IMR-90 (cell line): Measurements from ENCODE around the gene KLF12.

Experiments
- CHD1 ChIP-seq: IDR thresholded peaks from 2 replicates; pipeline ENCODE4 v1.6.1; 2012; ENCODE audit warnings: low read depth, low read length, improper control_type of control experiment
- MAFK ChIP-seq: IDR thresholded peaks from 2 replicates; pipeline ENCODE4 v1.6.1; 2012; ENCODE audit warnings: low read depth, low read length, improper control_type of control experiment
- NFE2L2 ChIP-seq: fragments of 150-350 bp; IDR thresholded peaks from 2 replicates; pipeline ENCODE4 v1.6.1; 2016; ENCODE audit warnings: low read depth, mild to moderate bottlenecking, low read length
- POLR2A ChIP-seq: IDR thresholded peaks from 2 replicates; pipeline ENCODE4 v1.6.1; 2012; ENCODE audit warnings: mild to moderate bottlenecking, low read depth, low read length
- SMC3 ChIP-seq: fragments of 150-350 bp; IDR thresholded peaks from 2 replicates; pipeline ENCODE4 v1.6.1; 2016; ENCODE audit warnings: low read depth, mild to moderate bottlenecking, antibody characterized with exemption, low read length, moderate library complexity
- TF ChIP-seq, protein P1 (sequence below): conservative IDR thresholded peaks from 2 replicates; pipeline ENCODE4 v1.5.1; 2012; ENCODE audit warnings: mild to moderate bottlenecking, low read depth, low read length, improper control_type of control experiment

DNA sequence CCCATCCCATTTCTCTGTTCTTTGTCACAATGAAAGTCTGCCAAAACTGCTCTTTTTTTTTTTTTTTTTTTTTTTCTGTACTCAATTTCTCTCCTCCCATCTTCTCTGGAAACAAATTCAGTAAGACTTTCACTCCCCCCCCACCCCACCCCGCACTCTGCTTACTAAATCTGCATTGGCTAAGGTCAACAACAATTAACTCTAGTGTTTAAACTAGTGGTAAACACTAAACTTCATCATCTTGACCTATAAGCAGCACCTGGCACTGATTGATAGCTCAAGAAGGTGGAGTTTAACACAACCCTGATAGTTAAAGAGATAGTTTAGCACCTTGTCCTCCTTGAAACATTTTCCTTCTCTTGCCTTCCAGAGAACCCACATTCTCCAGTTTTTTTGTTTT is 14.1 kb upstream of the KLF12 start:
- TF ChIP-seq, protein P1, sequence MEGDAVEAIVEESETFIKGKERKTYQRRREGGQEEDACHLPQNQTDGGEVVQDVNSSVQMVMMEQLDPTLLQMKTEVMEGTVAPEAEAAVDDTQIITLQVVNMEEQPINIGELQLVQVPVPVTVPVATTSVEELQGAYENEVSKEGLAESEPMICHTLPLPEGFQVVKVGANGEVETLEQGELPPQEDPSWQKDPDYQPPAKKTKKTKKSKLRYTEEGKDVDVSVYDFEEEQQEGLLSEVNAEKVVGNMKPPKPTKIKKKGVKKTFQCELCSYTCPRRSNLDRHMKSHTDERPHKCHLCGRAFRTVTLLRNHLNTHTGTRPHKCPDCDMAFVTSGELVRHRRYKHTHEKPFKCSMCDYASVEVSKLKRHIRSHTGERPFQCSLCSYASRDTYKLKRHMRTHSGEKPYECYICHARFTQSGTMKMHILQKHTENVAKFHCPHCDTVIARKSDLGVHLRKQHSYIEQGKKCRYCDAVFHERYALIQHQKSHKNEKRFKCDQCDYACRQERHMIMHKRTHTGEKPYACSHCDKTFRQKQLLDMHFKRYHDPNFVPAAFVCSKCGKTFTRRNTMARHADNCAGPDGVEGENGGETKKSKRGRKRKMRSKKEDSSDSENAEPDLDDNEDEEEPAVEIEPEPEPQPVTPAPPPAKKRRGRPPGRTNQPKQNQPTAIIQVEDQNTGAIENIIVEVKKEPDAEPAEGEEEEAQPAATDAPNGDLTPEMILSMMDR = no peak
- TF ChIP-seq CHD1 = no peak
- no peak for TF ChIP-seq POLR2A
- TF ChIP-seq NFE2L2 = no peak
- TF ChIP-seq MAFK = no peak
- no peak for TF ChIP-seq SMC3
